Stimulated activated CD4-positive, alpha-beta T cell treated with anti-CD3 and anti-CD28 coated beads, Interleukin-15, amount 100 ng/mL, for 1 hour (primary cell): ENCODE measurements around the gene HGS.

Experiments used
- DNase-seq, 2 donors: peaks; one replicate each; pipeline ENCODE4 v3.0.0-alpha.2; 2020; ENCODE audit warnings: low read depth in 1 of 2, low spot score in 1 of 2

The HGS gene

DNA sequence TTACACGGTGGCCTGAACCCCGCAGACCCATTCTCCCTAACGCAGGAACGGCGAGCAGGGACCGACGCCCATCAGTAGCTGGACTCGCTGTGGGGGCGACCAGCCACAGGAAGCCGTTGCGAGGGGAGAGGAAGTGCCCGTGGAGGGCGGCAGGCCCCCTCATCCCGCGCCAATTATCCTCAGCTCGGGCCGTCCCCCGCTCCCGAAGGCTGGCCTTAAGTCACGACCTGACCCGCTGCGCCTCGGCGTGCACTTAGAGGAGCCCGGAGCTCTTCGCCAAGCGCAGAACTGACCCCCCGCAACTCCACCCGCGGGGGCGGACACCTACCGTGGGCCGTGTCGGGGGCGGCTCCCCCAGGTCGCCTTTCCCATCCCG is 615 bp upstream of the HGS start:
- no peak for DNase-seq

DNA sequence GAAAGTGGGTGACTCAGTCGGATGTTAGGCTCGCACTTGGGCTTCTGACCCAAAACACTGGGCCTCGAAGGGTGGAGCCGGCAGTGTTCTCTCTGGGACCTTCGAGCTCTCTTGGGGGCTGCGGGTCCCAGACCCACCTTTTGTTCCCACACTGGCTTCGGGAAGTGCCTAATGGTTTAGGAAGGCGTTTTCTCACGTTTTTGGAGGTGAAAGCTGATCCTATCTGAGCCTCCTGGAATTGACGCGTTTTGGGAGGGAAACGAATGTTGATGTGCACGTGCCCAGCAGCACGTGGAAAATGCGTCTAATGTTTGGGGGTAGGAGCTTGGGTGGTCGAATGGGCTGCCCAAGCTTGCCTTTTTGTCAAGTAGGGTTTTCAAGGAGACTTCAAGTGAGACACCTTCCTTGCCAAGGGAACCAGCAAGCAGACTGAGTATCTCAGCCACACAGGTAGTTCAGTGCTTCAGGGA is 666 bp downstream of the HGS start:
- no peak for DNase-seq

DNA sequence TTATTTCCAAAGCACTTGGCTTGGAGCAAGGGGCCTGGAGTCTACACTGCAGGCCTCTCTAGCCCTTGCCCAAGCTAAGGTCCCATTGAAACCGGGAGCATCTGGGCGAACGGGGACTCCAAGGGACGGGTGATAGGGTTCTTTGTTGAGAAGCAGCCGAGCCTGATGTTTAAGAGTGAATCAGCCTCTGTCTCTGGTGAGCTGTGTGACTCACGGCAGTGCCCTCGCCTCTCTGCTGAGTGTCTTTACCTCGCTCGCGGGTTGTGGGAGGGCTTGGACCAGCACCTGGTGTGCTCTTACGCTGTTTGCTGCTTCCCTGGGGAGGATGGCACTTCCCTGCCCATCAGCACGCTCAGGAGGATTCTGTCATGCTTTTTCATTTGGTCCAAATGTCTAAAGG is 1.3 kb downstream of the HGS start:
- DNase-seq: peak in 1 of 2 donors; percentile 31

DNA sequence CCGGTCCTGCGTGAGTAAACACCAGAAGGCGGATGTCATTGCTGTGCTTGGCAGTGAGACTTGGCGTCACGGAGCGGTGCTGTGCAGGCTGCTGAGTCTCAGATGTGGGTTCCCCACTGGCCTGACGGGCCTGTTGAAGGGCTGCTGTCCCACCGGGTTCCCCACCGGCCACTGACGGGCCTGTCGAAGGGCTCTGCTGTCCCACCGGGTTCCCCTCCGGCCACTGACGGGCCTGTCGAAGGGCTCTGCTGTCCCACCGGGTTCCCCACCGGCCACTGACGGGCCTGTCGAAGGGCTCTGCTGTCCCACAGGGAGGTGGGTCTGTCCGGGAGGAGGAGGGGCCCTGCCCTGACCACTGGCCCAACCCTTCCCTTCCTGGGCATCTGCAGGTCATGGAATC is 2.8 kb downstream of the HGS start:
- no peak for DNase-seq

DNA sequence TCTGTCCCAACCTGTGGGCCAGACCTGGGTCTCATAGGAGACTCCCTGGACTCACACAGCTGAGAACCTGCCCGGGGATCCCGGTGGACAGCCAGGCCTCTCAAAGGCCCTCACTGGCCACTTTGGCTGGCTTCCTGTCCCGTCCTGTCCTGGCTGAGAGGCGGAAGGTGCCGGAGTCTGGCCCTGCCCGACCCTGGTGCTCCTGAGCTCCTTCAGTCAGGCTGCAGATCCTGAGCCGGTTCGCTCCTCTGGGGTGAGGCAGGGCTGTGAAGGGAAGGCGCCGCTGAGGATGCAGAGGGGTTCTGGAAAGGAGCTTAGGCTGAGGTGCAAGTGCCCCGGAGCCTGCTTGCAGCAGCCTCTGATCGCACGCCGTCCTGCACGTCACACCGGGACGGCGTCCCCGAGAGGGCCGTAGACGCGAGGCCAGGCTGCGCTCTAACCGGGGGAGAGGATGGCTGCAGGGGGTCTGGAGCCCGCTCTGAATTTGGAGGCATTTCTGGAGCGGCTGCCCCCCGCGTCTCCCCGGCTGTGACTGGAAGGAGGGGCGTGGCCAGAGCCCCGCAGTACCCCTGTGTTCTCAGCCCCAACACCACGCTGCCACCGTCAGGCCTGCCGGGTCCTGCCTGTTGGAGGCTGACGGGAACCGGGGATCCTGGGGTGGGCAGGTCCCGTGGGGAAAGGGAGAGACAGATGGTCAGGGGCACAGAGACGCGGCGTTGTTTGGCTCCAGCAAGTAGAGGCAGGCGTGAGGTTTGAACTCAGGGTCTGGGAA is 4.1 kb downstream of the HGS start:
- no peak for DNase-seq

DNA sequence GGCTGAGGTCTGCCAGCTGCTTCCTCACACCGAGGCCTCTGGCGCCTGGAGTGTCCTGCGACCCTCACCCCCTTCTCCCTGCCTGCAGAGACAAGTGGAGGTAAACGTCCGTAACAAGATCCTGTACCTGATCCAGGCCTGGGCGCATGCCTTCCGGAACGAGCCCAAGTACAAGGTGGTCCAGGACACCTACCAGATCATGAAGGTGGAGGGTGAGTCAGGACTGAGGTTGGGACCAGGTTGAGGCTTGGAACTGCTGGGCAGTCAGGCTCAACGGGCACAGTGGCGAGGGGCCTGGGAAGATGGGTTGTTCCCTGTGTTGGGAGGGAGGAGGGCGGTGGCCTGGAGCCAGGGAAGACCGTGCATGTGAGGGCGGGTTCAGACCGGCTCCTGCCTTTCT is 4.8 kb downstream of the HGS start:
- no peak for DNase-seq

DNA sequence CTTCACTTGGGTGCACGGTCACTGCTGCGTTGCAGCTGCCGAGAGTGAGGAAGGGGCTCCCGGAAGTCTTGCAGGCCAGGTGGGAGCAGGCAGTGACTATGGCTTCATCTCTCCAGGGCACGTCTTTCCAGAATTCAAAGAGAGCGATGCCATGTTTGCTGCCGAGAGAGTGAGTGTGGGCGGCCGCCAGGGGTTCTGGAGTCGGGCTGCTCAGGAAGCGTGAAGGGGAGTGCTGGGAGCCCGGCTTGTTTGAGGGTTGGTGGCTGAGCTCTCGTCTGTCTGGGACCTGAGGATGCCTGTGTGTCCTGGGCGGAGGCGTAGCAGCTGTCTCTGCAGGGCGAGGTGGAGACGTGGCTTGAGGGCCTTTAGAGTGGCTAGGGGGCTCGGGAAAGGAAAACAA is 6.3 kb downstream of the HGS start:
- no peak for DNase-seq

DNA sequence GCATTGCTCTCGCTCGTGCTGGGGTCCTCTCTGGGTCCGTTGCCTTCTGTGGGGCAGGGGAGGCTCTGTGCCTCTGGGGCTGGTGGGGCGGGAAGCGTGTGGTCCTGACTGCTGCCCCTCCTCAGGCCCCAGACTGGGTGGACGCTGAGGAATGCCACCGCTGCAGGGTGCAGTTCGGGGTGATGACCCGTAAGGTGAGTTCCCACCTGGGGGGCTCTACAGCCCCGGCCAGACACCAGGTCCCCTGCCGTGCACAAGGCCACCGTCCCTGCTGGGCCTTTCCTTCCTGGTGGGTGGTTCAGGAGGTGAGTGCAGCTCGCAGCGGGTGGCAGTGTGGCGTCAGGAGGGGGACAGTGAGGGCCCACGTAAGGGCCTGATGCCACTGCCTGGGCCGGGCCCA is 6.7 kb downstream of the HGS start:
- DNase-seq: no peak

DNA sequence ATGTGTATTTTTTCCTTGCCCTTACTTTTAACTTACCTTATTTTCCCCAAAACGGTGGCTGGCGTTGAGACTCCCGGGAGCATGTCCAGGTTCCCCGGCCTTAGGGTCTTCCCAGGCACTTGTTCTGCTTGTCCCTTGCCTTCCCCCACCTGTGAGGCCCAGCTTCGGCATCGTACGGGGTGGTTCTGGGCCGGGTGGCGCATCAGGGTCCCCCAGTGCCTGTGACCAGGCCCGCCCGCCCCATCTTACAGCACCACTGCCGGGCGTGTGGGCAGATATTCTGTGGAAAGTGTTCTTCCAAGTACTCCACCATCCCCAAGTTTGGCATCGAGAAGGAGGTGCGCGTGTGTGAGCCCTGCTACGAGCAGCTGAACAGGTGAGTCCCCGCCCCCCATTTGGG is 7.4 kb downstream of the HGS start:
- DNase-seq: no peak

DNA sequence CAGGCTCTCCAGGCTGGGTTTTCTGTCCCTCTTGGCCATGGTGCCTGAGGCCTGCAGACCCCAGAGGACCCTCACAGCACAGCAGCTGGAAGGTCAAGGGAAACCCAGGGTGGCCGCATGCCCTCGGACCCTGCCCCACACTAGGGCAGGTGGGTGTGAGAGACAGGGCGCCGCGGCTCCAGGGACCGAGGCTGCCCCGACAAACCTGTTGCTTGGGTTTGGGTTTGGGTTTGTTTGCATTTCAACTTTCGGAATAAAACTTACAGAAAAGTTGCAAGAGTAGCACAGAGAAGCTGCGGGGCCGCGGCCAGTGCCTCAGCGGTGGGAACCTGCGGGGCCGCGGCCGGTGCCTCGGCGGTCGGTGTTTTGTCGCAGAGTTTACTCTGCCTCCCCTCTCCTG is 7.8 kb downstream of the HGS start:
- DNase-seq: no peak

DNA sequence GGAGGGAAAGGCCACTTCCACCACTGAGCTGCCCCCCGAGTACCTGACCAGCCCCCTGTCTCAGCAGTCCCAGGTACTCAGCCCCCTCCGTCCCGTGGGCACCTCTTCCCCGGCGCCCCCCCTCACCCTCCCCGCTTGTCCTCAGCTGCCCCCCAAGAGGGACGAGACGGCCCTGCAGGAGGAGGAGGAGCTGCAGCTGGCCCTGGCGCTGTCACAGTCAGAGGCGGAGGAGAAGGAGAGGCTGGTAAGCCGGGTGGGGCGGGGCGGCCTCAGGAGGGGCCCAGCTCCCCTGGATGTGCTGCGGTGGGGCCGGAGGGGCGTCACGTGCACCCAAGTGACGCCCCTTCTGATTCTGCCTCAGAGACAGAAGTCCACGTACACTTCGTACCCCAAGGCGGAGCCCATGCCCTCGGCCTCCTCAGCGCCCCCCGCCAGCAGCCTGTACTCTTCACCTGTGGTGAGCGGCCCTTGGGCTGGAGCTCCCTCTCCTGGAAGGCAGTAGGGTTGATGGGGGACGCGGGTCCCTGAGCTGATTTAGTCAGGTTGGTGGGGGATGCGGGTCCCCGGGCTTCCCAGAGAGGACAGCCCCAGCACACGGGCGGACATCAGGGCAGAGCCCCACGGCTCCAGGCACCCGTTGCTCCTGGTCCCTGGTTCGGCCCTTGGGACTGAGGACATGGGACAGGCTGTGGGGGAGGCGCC is 9.8 kb downstream of the HGS start:
- no peak for DNase-seq

DNA sequence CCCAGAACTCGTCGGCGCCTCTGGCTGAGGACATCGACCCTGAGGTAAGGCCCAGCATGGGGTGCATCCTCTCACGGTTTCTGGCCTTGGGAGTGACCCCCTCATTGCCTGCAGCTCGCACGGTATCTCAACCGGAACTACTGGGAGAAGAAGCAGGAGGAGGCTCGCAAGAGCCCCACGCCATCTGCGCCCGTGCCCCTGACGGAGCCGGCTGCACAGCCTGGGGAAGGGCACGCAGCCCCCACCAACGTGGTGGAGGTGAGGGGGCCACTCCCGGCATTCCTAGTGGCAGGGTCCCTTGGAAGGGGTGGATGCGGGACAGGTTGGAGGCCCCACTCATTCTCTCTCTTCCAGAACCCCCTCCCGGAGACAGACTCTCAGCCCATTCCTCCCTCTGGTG is 11.0 kb downstream of the HGS start:
- DNase-seq: no peak

DNA sequence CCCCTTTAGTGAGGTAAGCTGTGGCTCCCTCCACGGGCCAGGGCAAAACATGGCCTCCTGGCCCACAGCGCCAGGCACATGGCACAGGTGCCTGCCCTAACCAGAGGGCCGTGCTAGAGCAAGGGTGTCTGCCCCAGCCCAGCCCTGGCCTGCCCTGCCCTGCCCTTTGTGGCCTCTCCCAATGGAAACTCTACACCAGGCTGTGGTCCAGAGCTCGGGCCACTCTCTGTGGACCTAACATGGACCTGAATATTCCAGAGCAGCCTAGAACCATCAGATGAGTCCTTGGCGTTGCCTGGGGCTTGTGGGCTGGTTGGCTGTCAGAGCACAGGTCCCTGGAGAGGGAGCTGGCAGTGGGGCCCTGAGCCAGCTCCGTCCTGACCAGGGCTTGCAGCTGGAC is 11.4 kb downstream of the HGS start:
- DNase-seq: no peak

DNA sequence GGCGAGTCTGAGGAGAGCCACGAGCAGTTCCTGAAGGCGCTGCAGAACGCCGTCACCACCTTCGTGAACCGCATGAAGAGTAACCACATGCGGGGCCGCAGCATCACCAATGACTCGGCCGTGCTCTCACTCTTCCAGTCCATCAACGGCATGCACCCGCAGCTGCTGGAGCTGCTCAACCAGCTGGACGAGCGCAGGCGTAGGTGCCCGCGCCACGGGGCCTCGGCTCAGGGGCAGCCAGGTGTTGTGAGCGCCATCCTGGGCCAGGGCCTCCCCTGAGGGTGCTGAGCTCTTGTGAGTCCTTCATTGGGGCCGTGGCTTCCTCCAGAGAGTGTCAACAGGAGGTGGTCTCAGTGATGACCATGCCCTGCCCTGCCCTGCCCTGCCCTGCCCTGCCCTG is 12.0 kb downstream of the HGS start:
- DNase-seq: no peak

DNA sequence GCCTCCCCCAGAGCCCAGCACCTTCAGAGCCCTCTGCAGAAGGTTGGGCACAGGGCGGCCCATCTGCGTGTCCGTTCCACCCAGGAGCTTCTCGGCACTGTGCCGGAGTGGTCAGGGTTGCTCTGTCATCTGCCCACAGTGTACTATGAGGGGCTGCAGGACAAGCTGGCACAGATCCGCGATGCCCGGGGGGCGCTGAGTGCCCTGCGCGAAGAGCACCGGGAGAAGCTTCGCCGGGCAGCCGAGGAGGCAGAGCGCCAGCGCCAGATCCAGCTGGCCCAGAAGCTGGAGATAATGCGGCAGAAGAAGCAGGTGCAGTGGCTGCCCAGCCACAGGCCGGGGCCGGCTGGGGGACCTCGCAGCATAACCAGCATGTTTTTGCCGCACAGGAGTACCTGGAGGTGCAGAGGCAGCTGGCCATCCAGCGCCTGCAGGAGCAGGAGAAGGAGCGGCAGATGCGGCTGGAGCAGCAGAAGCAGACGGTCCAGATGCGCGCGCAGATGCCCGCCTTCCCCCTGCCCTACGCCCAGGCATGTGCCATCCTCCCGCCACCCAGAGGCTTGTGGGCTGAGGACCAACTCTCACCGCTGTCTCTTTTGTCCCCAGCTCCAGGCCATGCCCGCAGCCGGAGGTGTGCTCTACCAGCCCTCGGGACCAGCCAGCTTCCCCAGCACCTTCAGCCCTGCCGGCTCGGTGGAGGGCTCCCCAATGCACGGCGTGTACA is 12.6 kb downstream of the HGS start:
- no peak for DNase-seq

DNA sequence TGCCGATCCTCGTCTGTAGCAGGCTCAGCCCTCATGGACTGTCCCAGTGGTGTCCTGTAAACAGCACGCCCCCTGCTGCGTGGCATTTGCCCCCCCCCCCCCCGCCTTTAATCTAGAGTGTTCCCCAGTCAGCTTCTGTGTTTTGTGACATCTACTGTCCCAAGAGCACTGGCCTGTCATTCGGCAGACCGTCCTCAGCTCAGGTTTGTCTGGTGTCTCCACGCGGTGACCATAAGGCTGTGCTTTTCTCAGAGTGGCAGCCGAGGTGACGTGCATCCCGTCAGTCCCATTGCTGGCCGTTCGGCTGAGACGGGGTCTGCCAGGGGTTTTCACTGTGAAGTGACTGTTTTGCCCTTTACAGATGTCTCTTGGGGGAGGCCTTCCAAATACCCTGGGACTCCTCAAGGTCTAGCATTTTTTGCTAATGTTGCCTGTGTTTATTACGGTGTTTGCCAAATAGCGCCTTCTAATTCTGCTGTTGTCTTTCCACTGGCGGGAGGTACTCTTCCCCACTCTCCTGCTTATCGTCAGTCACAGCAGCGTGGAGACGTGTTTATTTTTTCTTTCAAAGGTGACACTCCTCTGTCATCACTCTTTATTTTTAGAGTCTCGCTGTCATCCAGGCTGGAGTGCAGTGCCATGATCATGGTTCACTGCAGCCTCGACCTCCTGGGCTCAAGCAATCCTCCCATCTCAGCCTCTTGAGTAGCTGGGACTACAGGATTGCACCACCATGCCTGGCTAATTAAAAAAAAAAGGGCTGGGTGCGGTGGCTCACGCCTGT is 13.6 kb downstream of the HGS start:
- DNase-seq: no peak

DNA sequence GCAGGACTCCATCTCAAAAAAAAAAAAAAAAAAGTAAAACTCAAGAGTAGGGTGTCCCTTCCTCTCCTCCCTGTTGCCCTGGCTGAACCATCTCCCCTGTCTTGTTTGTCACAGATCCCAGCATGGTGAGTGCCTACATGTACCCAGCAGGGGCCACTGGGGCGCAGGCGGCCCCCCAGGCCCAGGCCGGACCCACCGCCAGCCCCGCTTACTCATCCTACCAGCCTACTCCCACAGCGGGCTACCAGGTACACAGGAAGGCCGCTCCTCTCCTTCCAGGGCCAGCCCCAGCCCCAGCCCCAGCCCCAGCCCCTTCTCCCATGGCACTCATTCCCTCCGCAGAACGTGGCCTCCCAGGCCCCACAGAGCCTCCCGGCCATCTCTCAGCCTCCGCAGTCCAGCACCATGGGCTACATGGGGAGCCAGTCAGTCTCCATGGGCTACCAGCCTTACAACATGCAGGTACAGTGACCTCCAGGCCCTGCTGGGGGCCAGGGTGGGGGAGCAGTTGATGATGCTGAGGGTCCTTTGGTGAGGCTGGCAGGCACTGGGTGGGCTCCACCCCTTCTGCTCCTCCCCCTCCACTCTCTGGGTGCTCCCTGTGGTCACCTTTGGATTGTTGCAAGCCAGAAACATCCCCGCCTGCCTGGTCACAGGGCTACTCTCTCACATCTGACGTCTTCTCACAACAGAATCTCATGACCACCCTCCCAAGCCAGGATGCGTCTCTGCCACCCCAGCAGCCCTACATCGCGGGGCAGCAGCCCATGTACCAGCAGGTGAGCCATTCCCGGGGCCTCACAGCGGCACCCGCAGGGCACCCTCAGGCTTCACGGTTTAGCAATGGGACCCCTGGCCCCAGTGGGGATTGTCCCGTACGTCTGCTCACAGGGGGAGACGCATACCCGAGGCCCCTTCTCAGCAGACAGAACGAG is 16.8 kb downstream of the HGS start:
- no peak for DNase-seq

DNA sequence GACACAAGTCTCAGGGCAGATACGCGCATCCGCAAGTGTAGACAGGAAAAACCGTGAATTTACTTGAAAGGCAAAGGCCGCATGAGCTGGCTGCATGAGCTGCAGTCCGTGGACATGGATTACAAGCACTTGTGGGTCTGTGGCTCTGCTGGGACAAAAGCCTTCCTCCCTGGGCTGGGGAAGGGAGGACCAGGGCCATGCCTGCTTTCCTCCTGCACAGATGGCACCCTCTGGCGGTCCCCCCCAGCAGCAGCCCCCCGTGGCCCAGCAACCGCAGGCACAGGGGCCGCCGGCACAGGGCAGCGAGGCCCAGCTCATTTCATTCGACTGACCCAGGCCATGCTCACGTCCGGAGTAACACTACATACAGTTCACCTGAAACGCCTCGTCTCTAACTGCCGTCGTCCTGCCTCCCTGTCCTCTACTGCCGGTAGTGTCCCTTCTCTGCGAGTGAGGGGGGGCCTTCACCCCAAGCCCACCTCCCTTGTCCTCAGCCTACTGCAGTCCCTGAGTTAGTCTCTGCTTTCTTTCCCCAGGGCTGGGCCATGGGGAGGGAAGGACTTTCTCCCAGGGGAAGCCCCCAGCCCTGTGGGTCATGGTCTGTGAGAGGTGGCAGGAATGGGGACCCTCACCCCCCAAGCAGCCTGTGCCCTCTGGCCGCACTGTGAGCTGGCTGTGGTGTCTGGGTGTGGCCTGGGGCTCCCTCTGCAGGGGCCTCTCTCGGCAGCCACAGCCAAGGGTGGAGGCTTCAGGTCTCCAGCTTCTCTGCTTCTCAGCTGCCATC is 17.7 kb downstream of the HGS start:
- no peak for DNase-seq

DNA sequence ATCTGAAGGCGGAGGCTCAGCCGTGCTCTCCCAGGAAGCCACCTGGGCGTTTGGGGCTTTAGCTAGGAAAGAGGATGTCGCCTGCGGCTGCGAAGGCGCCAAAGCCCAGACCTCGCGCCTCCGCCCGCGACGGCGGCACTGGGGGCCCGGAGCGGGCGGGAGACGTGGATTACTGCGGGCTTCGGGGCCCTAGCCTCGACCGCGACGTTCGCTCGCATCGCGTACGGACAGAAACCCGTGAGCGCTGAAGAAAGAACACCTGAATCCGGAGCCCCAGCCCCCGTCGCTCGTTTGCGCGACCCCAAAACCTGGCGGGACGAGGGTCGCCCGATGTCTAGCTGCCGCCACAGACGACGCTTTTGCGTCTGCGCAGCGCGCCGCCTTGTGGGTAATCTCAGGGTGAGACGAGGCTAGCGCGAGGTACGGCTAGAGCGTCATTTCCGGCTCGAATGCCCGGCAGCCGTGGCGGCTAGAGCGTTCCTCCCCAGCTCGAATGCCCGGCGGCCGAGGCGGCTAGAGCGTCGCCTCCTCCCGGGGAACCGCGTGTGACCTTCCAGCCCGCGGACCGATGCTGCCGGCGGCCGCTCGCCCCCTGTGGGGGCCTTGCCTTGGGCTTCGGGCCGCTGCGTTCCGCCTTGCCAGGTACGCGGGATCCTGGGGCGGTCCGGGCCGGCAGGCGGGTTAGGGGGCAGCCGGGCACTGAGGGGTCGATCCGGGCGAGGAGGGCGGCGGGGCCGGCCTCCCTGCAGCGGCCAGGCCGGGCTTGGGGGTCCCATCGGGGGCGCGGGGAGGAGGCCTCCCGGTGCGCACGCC is 19.3 kb downstream of the HGS start, which contains the start of gene MRPL12:
Gene MRPL12 (plus strand): TSS at position 434 of the 813 bp plus-strand sequence. CDS start 135 bp downstream, at position 569.
- peak; percentile 74 to 83 for DNase-seq
